GM18498 (cell line): ENCODE data around the gene RANBP3L.
"Not testable (repeated sequence)": the region's sequence is repeated elsewhere in the genome, so short reads cannot be mapped to it uniquely, and the experiment has no call there.

ENCODE experiments used
- ATAC-seq: cut with Tn5 transposase; IDR thresholded peaks from one replicate; pipeline ENCODE4 v1.9.1; 2021; ENCODE audit warnings: mild to moderate bottlenecking, moderate library complexity; ENCODE audit not compliant: unreplicated experiment

The RANBP3L gene

GRCh38 chr5:36301858-36302603, at the start of gene RANBP3L:
RANBP3L (minus strand) TSS chr5:36301902; CDS start chr5:36301416, 486 bp downstream.
- ATAC-seq: peak; percentile 75

- ATAC-seq: no peak
These were observed 45.4 kb upstream of the RANBP3L start for GRCh38 chr5:36346896-36347690.

- ATAC-seq: no peak
These were observed 43.2 kb upstream of the RANBP3L start for GRCh38 chr5:36344899-36345298.

GRCh38 chr5:36341720-36342119, 40.0 kb upstream of the RANBP3L start:
- not testable (repeated sequence) for ATAC-seq

GRCh38 chr5:36337597-36337996, 35.9 kb upstream of the RANBP3L start:
- ATAC-seq: no peak

GRCh38 chr5:36334315-36334714, 32.6 kb upstream of the RANBP3L start:
- ATAC-seq: no peak

- not testable (repeated sequence) for ATAC-seq
These were observed 31.0 kb upstream of the RANBP3L start for GRCh38 chr5:36332720-36333119.

GRCh38 chr5:36325196-36325595, 23.5 kb upstream of the RANBP3L start:
- no peak for ATAC-seq

- ATAC-seq: no peak
These were observed 22.5 kb upstream of the RANBP3L start for GRCh38 chr5:36323926-36324781.

GRCh38 chr5:36312953-36313672, 11.4 kb upstream of the RANBP3L start:
- no peak for ATAC-seq

- no peak for ATAC-seq
These were observed 10.3 kb upstream of the RANBP3L start for GRCh38 chr5:36311956-36312355.

- ATAC-seq: no peak
These were observed 8.4 kb upstream of the RANBP3L start for GRCh38 chr5:36310138-36310537.

GRCh38 chr5:36305571-36306326, 4.0 kb upstream of the RANBP3L start:
- ATAC-seq: peak; percentile 73

GRCh38 chr5:36304095-36304805, 2.5 kb upstream of the RANBP3L start:
- ATAC-seq: no peak

- no peak for ATAC-seq
These were observed 668 bp downstream of the RANBP3L start for GRCh38 chr5:36300927-36301540.

GRCh38 chr5:36300191-36300926, 1.3 kb downstream of the RANBP3L start:
- ATAC-seq: no peak

GRCh38 chr5:36298552-36298951, 3.1 kb downstream of the RANBP3L start:
- no peak for ATAC-seq

- ATAC-seq: no peak
These were observed 4.0 kb downstream of the RANBP3L start for GRCh38 chr5:36297653-36298052.
